ENCODE data around the gene GNB3. TPM values are rescaled to one million over a fixed set of nuclear protein-coding genes. Genes with fewer than 3 reads are reported as not detected.

The GNB3 gene
- total and polyA plus RNA-seq, 4 donors = 1.2 to 3.3 (median 1.7) TPM

DNA sequence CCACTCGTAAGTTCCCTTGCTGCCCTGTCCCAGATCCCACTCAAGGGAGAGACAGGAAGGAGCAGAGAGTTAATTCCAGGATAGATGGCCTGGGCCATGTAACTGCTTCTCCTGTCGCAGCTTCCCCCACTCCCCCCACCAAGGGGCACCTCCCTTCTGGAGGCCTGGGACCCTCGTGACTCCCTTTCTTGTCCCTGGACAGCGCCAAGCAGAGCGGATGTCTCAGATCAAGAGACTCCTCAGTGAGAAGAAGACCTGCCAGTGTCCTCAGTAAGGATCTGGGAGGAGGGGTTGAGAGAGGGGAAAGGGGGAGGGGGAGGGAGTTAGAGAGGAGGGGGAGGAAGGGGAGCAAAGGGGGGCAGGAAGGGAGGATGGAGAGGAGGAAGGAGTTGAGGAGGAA lies 22.1 kb upstream of the GNB3 start:
- Histone ChIP-seq H3K4me3 (no peak overlapping the region), H3K9ac (ENCODE audit: insufficient read depth in 1 of 2, low read length in 2 of 2) (no peak overlapping the region), H3K36me3 (ENCODE audit: control insufficient read depth in 4 of 4, insufficient read depth in 4 of 4, low read length in 4 of 4) (peaks cover 0 to 37% (median 12%) of the 10 kb centered on the region in 4 donors), H3K9me3 (ENCODE audit: control insufficient read depth in 4 of 4, insufficient read depth in 3 of 4, low read length in 3 of 4) (peaks cover 0 to 4% (median 0%) of the 10 kb centered on the region in 4 donors), H3K27ac (ENCODE audit: low read depth in 1 of 2, low read length in 1 of 2) (no peak overlapping the region), H3K27me3 (ENCODE audit: control insufficient read depth in 3 of 3, insufficient read depth in 3 of 3, low read length in 2 of 3) (peaks cover 0 to 7% (median 3%) of the 10 kb centered on the region in 3 donors), H3K4me1 (ENCODE audit: control insufficient read depth in 5 of 5, insufficient read depth in 5 of 5, low read length in 5 of 5) (peaks cover 0 to 17% (median 9%) of the 10 kb centered on the region in 5 donors)
- DNase-seq (peak in 1 of 3 donors; percentile 28), ATAC-seq (ENCODE audit: insufficient read depth, low FRiP score) (no peak)
- WGBS, 2 donors = 89 to 90% methylated on average over 5 of the region's 5 CpGs
- TF ChIP-seq, protein P1, sequence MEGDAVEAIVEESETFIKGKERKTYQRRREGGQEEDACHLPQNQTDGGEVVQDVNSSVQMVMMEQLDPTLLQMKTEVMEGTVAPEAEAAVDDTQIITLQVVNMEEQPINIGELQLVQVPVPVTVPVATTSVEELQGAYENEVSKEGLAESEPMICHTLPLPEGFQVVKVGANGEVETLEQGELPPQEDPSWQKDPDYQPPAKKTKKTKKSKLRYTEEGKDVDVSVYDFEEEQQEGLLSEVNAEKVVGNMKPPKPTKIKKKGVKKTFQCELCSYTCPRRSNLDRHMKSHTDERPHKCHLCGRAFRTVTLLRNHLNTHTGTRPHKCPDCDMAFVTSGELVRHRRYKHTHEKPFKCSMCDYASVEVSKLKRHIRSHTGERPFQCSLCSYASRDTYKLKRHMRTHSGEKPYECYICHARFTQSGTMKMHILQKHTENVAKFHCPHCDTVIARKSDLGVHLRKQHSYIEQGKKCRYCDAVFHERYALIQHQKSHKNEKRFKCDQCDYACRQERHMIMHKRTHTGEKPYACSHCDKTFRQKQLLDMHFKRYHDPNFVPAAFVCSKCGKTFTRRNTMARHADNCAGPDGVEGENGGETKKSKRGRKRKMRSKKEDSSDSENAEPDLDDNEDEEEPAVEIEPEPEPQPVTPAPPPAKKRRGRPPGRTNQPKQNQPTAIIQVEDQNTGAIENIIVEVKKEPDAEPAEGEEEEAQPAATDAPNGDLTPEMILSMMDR (IDR thresholded peaks at IDR 0.05; ENCODE audit: control extremely low read depth, extremely low read depth) = no peak

GRCh38 chr12:6819106-6820030 lies 21.4 kb upstream of the GNB3 start:
- Histone ChIP-seq H3K4me1 (ENCODE audit: control insufficient read depth in 5 of 5, insufficient read depth in 5 of 5, low read length in 5 of 5) (peaks cover 0 to 17% (median 9%) of the 10 kb centered on the region in 5 donors), H3K36me3 (ENCODE audit: control insufficient read depth in 4 of 4, insufficient read depth in 4 of 4, low read length in 4 of 4) (peaks cover 0 to 32% (median 9%) of the 10 kb centered on the region in 4 donors), H3K4me3 (no peak overlapping the region), H3K27ac (ENCODE audit: low read depth in 1 of 2, low read length in 1 of 2) (no peak overlapping the region), H3K9ac (ENCODE audit: insufficient read depth in 1 of 2, low read length in 2 of 2) (no peak overlapping the region), H3K9me3 (ENCODE audit: control insufficient read depth in 4 of 4, insufficient read depth in 3 of 4, low read length in 3 of 4) (peaks cover 0 to 4% (median 0%) of the 10 kb centered on the region in 4 donors), H3K27me3 (ENCODE audit: control insufficient read depth in 3 of 3, insufficient read depth in 3 of 3, low read length in 2 of 3) (peaks cover 0 to 7% (median 3%) of the 10 kb centered on the region in 3 donors)
- DNase-seq (no peak), ATAC-seq (ENCODE audit: insufficient read depth, low FRiP score) (no peak)
- WGBS, 2 donors = 87 to 89% methylated on average over 13 of the region's 13 CpGs
- TF ChIP-seq, protein P1 (IDR thresholded peaks at IDR 0.05; ENCODE audit: control extremely low read depth, extremely low read depth) = no peak

GRCh38 chr12:6820166-6820565 lies 20.6 kb upstream of the GNB3 start:
- no peak for DNase-seq
- 86 to 100% methylated on average over 5 of the region's 5 CpGs for WGBS, 2 donors
- Histone ChIP-seq H3K27ac (ENCODE audit: low read depth in 1 of 2, low read length in 1 of 2) (no peak overlapping the region), H3K9me3 (ENCODE audit: control insufficient read depth in 4 of 4, insufficient read depth in 3 of 4, low read length in 3 of 4) (peaks cover 0 to 4% (median 0%) of the 10 kb centered on the region in 4 donors), H3K4me3 (no peak overlapping the region), H3K27me3 (ENCODE audit: control insufficient read depth in 3 of 3, insufficient read depth in 3 of 3, low read length in 2 of 3) (peaks cover 0 to 12% (median 3%) of the 10 kb centered on the region in 3 donors), H3K9ac (ENCODE audit: insufficient read depth in 1 of 2, low read length in 2 of 2) (no peak overlapping the region), H3K4me1 (ENCODE audit: control insufficient read depth in 5 of 5, insufficient read depth in 5 of 5, low read length in 5 of 5) (peaks cover 0 to 17% (median 9%) of the 10 kb centered on the region in 5 donors), H3K36me3 (ENCODE audit: control insufficient read depth in 4 of 4, insufficient read depth in 4 of 4, low read length in 4 of 4) (peaks cover 0 to 27% (median 8%) of the 10 kb centered on the region in 4 donors)
- ATAC-seq (ENCODE audit: insufficient read depth, low FRiP score) = no peak
- TF ChIP-seq, protein P1 (IDR thresholded peaks at IDR 0.05; ENCODE audit: control extremely low read depth, extremely low read depth) = no peak

Data from lung (tissue), 12 donors.